ENCODE results near the gene CPNE7.
"Not testable (repeated sequence)": the region's sequence is repeated elsewhere in the genome, so short reads cannot be mapped to it uniquely, and the experiment has no call there.

Gene CPNE7

GRCh38 chr16:89629827-89630610 is 54.5 kb downstream of the CPNE7 start:
- DNase-seq, result no peak

- DNase-seq, result no peak
Measured at GRCh38 chr16:89633064-89633631, 57.6 kb downstream of the CPNE7 start.

GRCh38 chr16:89634463-89635385 is 59.2 kb downstream of the CPNE7 start:
- not testable (repeated sequence) for DNase-seq

- no peak for DNase-seq
Measured at GRCh38 chr16:89636663-89637062, 61.1 kb downstream of the CPNE7 start.

GRCh38 chr16:89637379-89637778 is 61.8 kb downstream of the CPNE7 start:
- DNase-seq, result no peak

- no peak for DNase-seq
Measured at GRCh38 chr16:89638455-89638854, 62.9 kb downstream of the CPNE7 start.

GRCh38 chr16:89639385-89639784 is 63.8 kb downstream of the CPNE7 start:
- DNase-seq, result no peak

GRCh38 chr16:89641458-89642119 is 66.0 kb downstream of the CPNE7 start:
- DNase-seq, result no peak

- no peak for DNase-seq
Measured at GRCh38 chr16:89642574-89642973, 67.0 kb downstream of the CPNE7 start.

- no peak for DNase-seq
Measured at GRCh38 chr16:89643769-89644300, 68.3 kb downstream of the CPNE7 start.

GRCh38 chr16:89645122-89645521 is 69.6 kb downstream of the CPNE7 start:
- no peak for DNase-seq

GRCh38 chr16:89646270-89646669 is 70.7 kb downstream of the CPNE7 start:
- no peak for DNase-seq
